Activated CD4-positive, alpha-beta T cell treated with anti-CD3 and anti-CD28 coated beads for 36 hours (primary cell): Measurements from ENCODE around the gene VSIG4. TPM values are rescaled to one million over a fixed set of nuclear protein-coding genes. Genes with fewer than 3 reads are reported as not detected.
"Not testable (repeated sequence)": the region's sequence is repeated elsewhere in the genome, so short reads cannot be mapped to it uniquely, and the experiment has no call there.

Experiments used
- ATAC-seq: fragments of 200-7000 bp; cut with Tn5 transposase; one replicate; pipeline ENCODE4 v1.10.0; 2021; ENCODE audit warnings: mild to moderate bottlenecking, moderate library complexity
- CTCF ChIA-PET: fragments of 350-600 bp; sonication (Branson Sonifier 250); formaldehyde crosslinking; loops from one replicate; lab custom pipeline; 2021; ENCODE audit warnings: antibody characterized with exemption; lab: Charles Lee
- POLR2A ChIA-PET: fragments of 350-600 bp; sonication (Branson Sonifier 250); formaldehyde crosslinking; loops from one replicate; lab custom pipeline; 2021; ENCODE audit warnings: antibody characterized with exemption, inconsistent platforms; lab: Charles Lee
- DNase-seq: peaks from one replicate; pipeline ENCODE4 v3.0.0-alpha.2; 2020
- H3K27ac Mint-ChIP-seq: one replicate; pipeline ENCODE4 v1.8.0; 2021; ENCODE audit warnings: mixed read lengths
- H3K27me3 Mint-ChIP-seq: one replicate; pipeline ENCODE4 v1.8.0; 2021; ENCODE audit warnings: mixed read lengths
- H3K36me3 Mint-ChIP-seq: one replicate; pipeline ENCODE4 v1.8.0; 2021; ENCODE audit warnings: low read depth, mixed read lengths
- H3K4me1 Mint-ChIP-seq: one replicate; pipeline ENCODE4 v1.8.0; 2021; ENCODE audit warnings: mixed read lengths
- H3K4me3 Mint-ChIP-seq: one replicate; pipeline ENCODE4 v1.8.0; 2021; ENCODE audit warnings: mild to moderate bottlenecking, moderate library complexity, mixed read lengths
- H3K9me3 Mint-ChIP-seq: one replicate; pipeline ENCODE4 v1.8.0; 2021; ENCODE audit warnings: low read depth, mixed read lengths
- intact Hi-C, 2 experiments: fragments of 100-400 bp; cut with DNase I in 1 of 2; cut with micrococcal nuclease in 1 of 2; formaldehyde crosslinking; loops; one replicate each; pipeline versions ENCODE4 v1.14.2 to v1.15.1; 2022 to 2024; cut with DNase I, micrococcal nuclease
- total RNA-seq, 2 experiments: library from RNA; stranded (reverse); gene quantifications; one replicate each; pipeline ENCODE4 v1.2.3, GENCODE V29; 2021

Gene VSIG4
- total RNA-seq, 2 experiments from 2014 or later: 0.09 TPM; not detected in 1

GRCh38 chrX:65994519-65995506, 45.1 kb downstream of the VSIG4 start:
- CTCF ChIA-PET: no interaction called here
- Mint-ChIP-seq H3K4me3 (no peak overlapping the region), H3K9me3 (no peaks in the 10 kb centered on the region), H3K36me3 (no peaks in the 10 kb centered on the region), H3K27ac (peak overlapping the region; percentile 42), H3K27me3 (no peaks in the 10 kb centered on the region), H3K4me1 (peaks cover 22% of the 10 kb centered on the region)
- intact Hi-C loops: no loop called here
- peak; percentile 57 for ATAC-seq
- POLR2A ChIA-PET: interaction anchor here (0.6 kb wide), 1 partner anchor 274 kb away, joined by 7 read pairs; no protein-coding TSS in a partner anchor
- DNase-seq: peak; percentile 44

GRCh38 chrX:65993915-65994460, 45.9 kb downstream of the VSIG4 start:
- ChIA-PET CTCF (no interaction called here), POLR2A (no interaction called here)
- Mint-ChIP-seq H3K27me3 (no peaks in the 10 kb centered on the region), H3K27ac (peak overlapping the region; percentile 42), H3K4me1 (peaks cover 19% of the 10 kb centered on the region), H3K4me3 (no peak overlapping the region), H3K36me3 (no peaks in the 10 kb centered on the region), H3K9me3 (no peaks in the 10 kb centered on the region)
- intact Hi-C loops: no loop called here
- ATAC-seq: no peak
- no peak for DNase-seq

- Mint-ChIP-seq H3K9me3 (no peaks in the 10 kb centered on the region), H3K4me1 (peaks cover 15% of the 10 kb centered on the region), H3K4me3 (no peak overlapping the region), H3K27me3 (no peaks in the 10 kb centered on the region), H3K36me3 (no peaks in the 10 kb centered on the region), H3K27ac (no peak overlapping the region)
- intact Hi-C loops: no loop called here
- ATAC-seq (no peak), DNase-seq (no peak)
- ChIA-PET POLR2A (no interaction called here), CTCF (no interaction called here)
These were observed 46.5 kb downstream of the VSIG4 start for GRCh38 chrX:65993332-65993731.

GRCh38 chrX:65990702-65991101, 49.2 kb downstream of the VSIG4 start:
- ATAC-seq (no peak), DNase-seq (no peak)
- Mint-ChIP-seq H3K36me3 (no peaks in the 10 kb centered on the region), H3K27me3 (no peaks in the 10 kb centered on the region), H3K9me3 (no peaks in the 10 kb centered on the region), H3K4me3 (no peak overlapping the region), H3K4me1 (peaks cover 33% of the 10 kb centered on the region), H3K27ac (no peak overlapping the region)
- intact Hi-C loops: no loop called here
- ChIA-PET CTCF (interaction anchor here (0.9 kb wide), 1 partner anchor 21 kb away, joined by 4 read pairs; no protein-coding TSS in a partner anchor), POLR2A (no interaction called here)

GRCh38 chrX:65987811-65988210, 52.1 kb downstream of the VSIG4 start:
- Mint-ChIP-seq H3K27me3 (no peaks in the 10 kb centered on the region), H3K9me3 (no peaks in the 10 kb centered on the region), H3K27ac (peak overlapping the region; percentile 58), H3K36me3 (no peaks in the 10 kb centered on the region), H3K4me3 (no peak overlapping the region), H3K4me1 (peaks cover 21% of the 10 kb centered on the region)
- intact Hi-C loops: loop anchor here (2.0 to 5.0 kb wide), 4 partner anchors 123 to 321 kb away; partner anchors contain the start of gene MSN (in 1 of the 2)
- ChIA-PET CTCF (no interaction called here), POLR2A (no interaction called here)
- ATAC-seq (no peak), DNase-seq (no peak)

GRCh38 chrX:65985922-65986588, 53.8 kb downstream of the VSIG4 start:
- H3K9me3 Mint-ChIP-seq: no peaks in the 10 kb centered on the region
- ChIA-PET POLR2A (interaction anchor here (0.6 to 0.9 kb wide), 2 partner anchors 385 to 404 kb away, joined by 3 read pairs; no protein-coding TSS in a partner anchor), CTCF (interaction anchor here (0.6 to 1.8 kb wide), 14 partner anchors 19 to 405 kb away, joined by 3 to 9 read pairs (median 3); no protein-coding TSS in a partner anchor)
- H3K4me1 Mint-ChIP-seq: peaks cover 21% of the 10 kb centered on the region
- H3K36me3 Mint-ChIP-seq: no peaks in the 10 kb centered on the region
- ATAC-seq: peak; percentile 100
- no peaks in the 10 kb centered on the region for H3K27me3 Mint-ChIP-seq
- intact Hi-C loops: loop anchor here (1.0 to 5.0 kb wide), 7 partner anchors 54 to 404 kb away; partner anchors contain the start of gene MSN (in 1 of the 2)
- DNase-seq: peak; percentile 65
- no peak overlapping the region for H3K4me3 Mint-ChIP-seq
- H3K27ac Mint-ChIP-seq: peak overlapping the region; percentile 69

GRCh38 chrX:65985211-65985610, 54.7 kb downstream of the VSIG4 start:
- POLR2A ChIA-PET: no interaction called here
- CTCF ChIA-PET: interaction anchor here (0.8 to 1.2 kb wide), 2 partner anchors 20 to 106 kb away, joined by 3 read pairs; no protein-coding TSS in a partner anchor
- intact Hi-C loops: loop anchor here (5.0 kb wide), 3 partner anchors 238 to 318 kb away; partner anchors contain the start of gene MSN (in 1 of the 2)
- Mint-ChIP-seq H3K36me3 (no peaks in the 10 kb centered on the region), H3K4me1 (peaks cover 21% of the 10 kb centered on the region), H3K27ac (no peak overlapping the region), H3K27me3 (no peaks in the 10 kb centered on the region), H3K4me3 (no peak overlapping the region), H3K9me3 (no peaks in the 10 kb centered on the region)
- ATAC-seq (no peak), DNase-seq (no peak)

GRCh38 chrX:65977161-65977560, 62.7 kb downstream of the VSIG4 start:
- H3K27me3 Mint-ChIP-seq, H3K4me1 Mint-ChIP-seq, ATAC-seq, H3K9me3 Mint-ChIP-seq, intact Hi-C loops, CTCF ChIA-PET, POLR2A ChIA-PET, H3K27ac Mint-ChIP-seq, H3K4me3 Mint-ChIP-seq, DNase-seq, H3K36me3 Mint-ChIP-seq: not testable (repeated sequence)

- no peaks in the 10 kb centered on the region for H3K9me3 Mint-ChIP-seq
- H3K4me3 Mint-ChIP-seq: no peak overlapping the region
- H3K36me3 Mint-ChIP-seq: no peaks in the 10 kb centered on the region
- no peak overlapping the region for H3K27ac Mint-ChIP-seq
- intact Hi-C loops: no loop called here
- no peak for ATAC-seq
- no peaks in the 10 kb centered on the region for H3K4me1 Mint-ChIP-seq
- H3K27me3 Mint-ChIP-seq: no peaks in the 10 kb centered on the region
- CTCF ChIA-PET: no interaction called here
- POLR2A ChIA-PET: no interaction called here
- no peak for DNase-seq
These were observed 63.7 kb downstream of the VSIG4 start for GRCh38 chrX:65976161-65976560.

- H3K27ac Mint-ChIP-seq, ATAC-seq, DNase-seq, POLR2A ChIA-PET, H3K4me3 Mint-ChIP-seq, CTCF ChIA-PET, H3K9me3 Mint-ChIP-seq, H3K27me3 Mint-ChIP-seq, H3K4me1 Mint-ChIP-seq, intact Hi-C loops, H3K36me3 Mint-ChIP-seq: not testable (repeated sequence)
These were observed 64.6 kb downstream of the VSIG4 start for GRCh38 chrX:65975161-65975751.
